Measurements from ENCODE around the gene CHCHD4. TPM values are rescaled to one million over a fixed set of nuclear protein-coding genes. Genes with fewer than 3 reads are reported as not detected.
"Not testable (repeated sequence)": the region's sequence is repeated elsewhere in the genome, so short reads cannot be mapped to it uniquely, and the experiment has no call there.

Gene CHCHD4
- total and polyA plus RNA-seq, 2 experiments from 2014 or later: 31.1 to 39.2 TPM

GRCh38 chr3:14092464-14092863, 32.2 kb downstream of the CHCHD4 start (continued):
- TF ChIP-seq STAT1 (IDR thresholded peaks at IDR 0.05; ENCODE audit: unreplicated experiment) (no peak), ZNF331 (CRISPR knock-in tag; IDR thresholded peaks at IDR 0.05; ENCODE audit: low read depth) (no peak), POLR2AphosphoS5 (IDR thresholded peaks at IDR 0.05; ENCODE audit: low read depth) (no peak), ETS1 (IDR thresholded peaks at IDR 0.05) (no peak), CTCF (conservative IDR thresholded peaks at IDR 0.05; ENCODE audit: low read depth in 2 of 2) (no peak), EZH2 (IDR thresholded peaks at IDR 0.05; ENCODE audit: low read depth, unreplicated experiment) (no peak), CREB1 (CRISPR knock-in tag; IDR thresholded peaks at IDR 0.05; ENCODE audit: low read depth) (no peak), NANOG (IDR thresholded peaks at IDR 0.05; ENCODE audit: borderline replicate concordance) (no peak)

- Histone ChIP-seq H2AFZ (peak overlapping the region; percentile 67; the same call in 1 of the 2 replicates), H3K27ac (ENCODE audit: low read depth) (peak overlapping the region; percentile 24; the same call in 1 of the 2 replicates), H3K4me2 (peak overlapping the region; percentile 63; the same call in 1 of the 2 replicates), H3K4me3 (0 out of 2 replicates have a peak overlapping the region, but pooled peaks have one; percentile 3), H3K4me1 (ENCODE audit: insufficient read depth) (peaks cover 12% of the 10 kb centered on the region)
- not testable (repeated sequence) for H3K4me3 Mint-ChIP-seq; H3K9me2 ChIP-seq (ENCODE audit: insufficient read depth); H3F3A ChIP-seq (replicated peaks; ENCODE audit: low read depth); H3K27me3 Mint-ChIP-seq (ENCODE audit: insufficient read depth, low read depth, poor library complexity); H3K36me3 ChIP-seq (ENCODE audit: insufficient read depth); ATAC-seq; H3K79me2 ChIP-seq (replicated peaks; ENCODE audit: insufficient read depth); H3K36me3 Mint-ChIP-seq (ENCODE audit: low read depth); H3K27me3 ChIP-seq (ENCODE audit: insufficient read depth); H3K4me1 Mint-ChIP-seq; H4K20me1 ChIP-seq (replicated peaks; ENCODE audit: insufficient read depth); H3K27ac Mint-ChIP-seq
- peak; percentile 2 for DNase-seq (ENCODE audit: low spot score)
- peaks cover 21% of the 10 kb centered on the region for H3K9me3 Mint-ChIP-seq
These were observed 32.7 kb downstream of the CHCHD4 start for GRCh38 chr3:14091959-14092358.

GRCh38 chr3:14087461-14087860, 37.2 kb downstream of the CHCHD4 start:
- not testable (repeated sequence) for H3K27ac ChIP-seq (ENCODE audit: low read depth); H3K4me3 Mint-ChIP-seq; H3K27me3 ChIP-seq (ENCODE audit: insufficient read depth); H3K4me1 Mint-ChIP-seq; H3K36me3 ChIP-seq (ENCODE audit: insufficient read depth); DNase-seq (ENCODE audit: low spot score); H3K27me3 Mint-ChIP-seq (ENCODE audit: insufficient read depth, low read depth, poor library complexity); H3K36me3 Mint-ChIP-seq (ENCODE audit: low read depth); H3K4me1 ChIP-seq (ENCODE audit: insufficient read depth); H3K79me2 ChIP-seq (replicated peaks; ENCODE audit: insufficient read depth); H3K27ac Mint-ChIP-seq; H3K4me3 ChIP-seq; H2AFZ ChIP-seq; H3K9me2 ChIP-seq (ENCODE audit: insufficient read depth); H3F3A ChIP-seq (replicated peaks; ENCODE audit: low read depth); ATAC-seq; H3K4me2 ChIP-seq; H4K20me1 ChIP-seq (replicated peaks; ENCODE audit: insufficient read depth)
- peaks cover 30% of the 10 kb centered on the region for H3K9me3 Mint-ChIP-seq

All from GM23338 (cell line).